CD4-positive, CD25-positive, alpha-beta regulatory T cell (primary cell): ENCODE results near the gene EPM2A. TPM values are rescaled to one million over a fixed set of nuclear protein-coding genes. Genes with fewer than 3 reads are reported as not detected.

Experiments
- ATAC-seq, 2 donors: fragments of 150-1000 bp; cut with Tn5 transposase; one replicate each; pipeline ENCODE4 v1.10.0; 2021; ENCODE audit warnings: low read depth in 2 of 2, moderate number of reproducible peaks in 2 of 2, moderate library complexity in 1 of 2
- DNase-seq, 3 donors: peaks; one replicate each; pipeline versions ENCODE4 v3.0.0 to v3.0.0-alpha.2; 2012 to 2022; ENCODE audit warnings: mixed read lengths in 1 of 3
- H3K27ac ChIP-seq: one replicate; pipeline ENCODE4 v1.7.0; 2013; ENCODE audit warnings: mild to moderate bottlenecking, low read length; ENCODE audit not compliant: insufficient read depth, poor library complexity, severe bottlenecking
- H3K27me3 ChIP-seq: one replicate; pipeline ENCODE4 v1.7.0; 2013; ENCODE audit warnings: low read length; ENCODE audit not compliant: control insufficient read depth, insufficient read depth
- H3K36me3 ChIP-seq: one replicate; pipeline ENCODE4 v1.7.0; 2013; ENCODE audit warnings: mild to moderate bottlenecking, low read length, moderate library complexity; ENCODE audit not compliant: control insufficient read depth, insufficient read depth
- H3K4me1 ChIP-seq: 2 replicates; pipeline ENCODE4 v1.7.0; 2013; ENCODE audit warnings: mild to moderate bottlenecking, low read length; ENCODE audit not compliant: insufficient read depth, control insufficient read depth, poor library complexity, severe bottlenecking
- H3K4me3 ChIP-seq: one replicate; pipeline ENCODE4 v1.7.0; 2013; ENCODE audit warnings: low read depth, mild to moderate bottlenecking, low read length, moderate library complexity
- H3K9me3 ChIP-seq, 2 experiments: 1 replicate in 1 of 2; 2 replicates in 1 of 2; pipeline ENCODE4 v1.7.0; 2013; ENCODE audit warnings: low read length in 2 of 2, mild to moderate bottlenecking in 1 of 2, moderate library complexity in 1 of 2; ENCODE audit not compliant: control insufficient read depth in 2 of 2
- H3K27ac Mint-ChIP-seq, 3 donors: one replicate each; pipeline ENCODE4 v1.8.0; 2020 to 2022; ENCODE audit warnings: mild to moderate bottlenecking in 3 of 3, mixed read lengths in 3 of 3, moderate library complexity in 2 of 3
- H3K27me3 Mint-ChIP-seq: one replicate; pipeline ENCODE4 v1.8.0; 2022; ENCODE audit warnings: mild to moderate bottlenecking, mixed read lengths
- H3K36me3 Mint-ChIP-seq: one replicate; pipeline ENCODE4 v1.8.0; 2020; ENCODE audit warnings: mixed read lengths
- H3K4me1 Mint-ChIP-seq, 4 donors: one replicate each; pipeline ENCODE4 v1.8.0; 2020 to 2022; ENCODE audit warnings: mixed read lengths in 4 of 4, mild to moderate bottlenecking in 1 of 4
- H3K4me3 Mint-ChIP-seq, 4 donors: one replicate each; pipeline ENCODE4 v1.8.0; 2020 to 2022; ENCODE audit warnings: mild to moderate bottlenecking in 4 of 4, mixed read lengths in 4 of 4, moderate library complexity in 3 of 4
- H3K9me3 Mint-ChIP-seq, 7 donors: one replicate each; pipeline ENCODE4 v1.8.0; 2020 to 2022; ENCODE audit warnings: mixed read lengths in 7 of 7, mild to moderate bottlenecking in 3 of 7, moderate library complexity in 2 of 7
- polyA plus RNA-seq, 4 donors: library from polyadenylated mRNA; unstranded; fragments of 300-500 nt; fragmentation: Illumina TruSeq; gene quantifications; one replicate each; pipeline ENCODE4 v1.2.3, GENCODE V29; 2021
- total RNA-seq: library from RNA; stranded (reverse); gene quantifications from one replicate; pipeline ENCODE4 v1.2.3, GENCODE V29; 2022

The EPM2A gene
- total and polyA plus RNA-seq, 5 donors from 2014 or later, result 5.1 to 6.8 (median 5.6) TPM

DNA sequence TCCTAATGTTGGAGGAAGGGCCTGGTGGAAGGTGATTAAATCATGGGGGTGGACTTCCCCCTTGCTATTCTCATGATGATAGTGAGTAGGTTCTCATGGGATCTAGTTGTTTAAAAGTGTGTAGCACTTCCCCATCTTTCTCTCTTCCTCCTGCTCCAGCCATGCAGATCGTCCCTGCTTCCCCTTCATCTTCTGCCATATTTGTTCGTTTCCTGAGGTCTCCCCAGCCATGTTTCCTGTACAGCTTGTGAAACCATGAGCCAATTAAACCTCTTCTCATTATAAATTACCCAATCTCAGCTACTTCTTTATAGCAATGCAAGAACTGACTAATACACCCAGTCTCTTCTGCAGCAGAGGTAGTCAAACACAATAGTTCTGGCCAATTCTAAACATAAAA, 5.4 kb downstream of the EPM2A start:
- Mint-ChIP-seq H3K27me3 (no peaks in the 10 kb centered on the region), H3K27ac (no peak overlapping the region), H3K9me3 (peaks cover 0 to 5% (median 0%) of the 10 kb centered on the region in 7 donors), H3K36me3 (peaks cover 8% of the 10 kb centered on the region), H3K4me1 (peaks cover 0 to 11% (median 4%) of the 10 kb centered on the region in 4 donors), H3K4me3 (peak overlapping the region in 1 of 4 donors; percentile 8)
- Histone ChIP-seq H3K27ac (no peak overlapping the region), H3K27me3 (no peaks in the 10 kb centered on the region), H3K4me3 (no peak overlapping the region), H3K4me1 (peaks cover 5% of the 10 kb centered on the region), H3K9me3 (no peaks in the 10 kb centered on the region), H3K36me3 (no peaks in the 10 kb centered on the region)
- no peak for ATAC-seq
- DNase-seq, result no peak

DNA sequence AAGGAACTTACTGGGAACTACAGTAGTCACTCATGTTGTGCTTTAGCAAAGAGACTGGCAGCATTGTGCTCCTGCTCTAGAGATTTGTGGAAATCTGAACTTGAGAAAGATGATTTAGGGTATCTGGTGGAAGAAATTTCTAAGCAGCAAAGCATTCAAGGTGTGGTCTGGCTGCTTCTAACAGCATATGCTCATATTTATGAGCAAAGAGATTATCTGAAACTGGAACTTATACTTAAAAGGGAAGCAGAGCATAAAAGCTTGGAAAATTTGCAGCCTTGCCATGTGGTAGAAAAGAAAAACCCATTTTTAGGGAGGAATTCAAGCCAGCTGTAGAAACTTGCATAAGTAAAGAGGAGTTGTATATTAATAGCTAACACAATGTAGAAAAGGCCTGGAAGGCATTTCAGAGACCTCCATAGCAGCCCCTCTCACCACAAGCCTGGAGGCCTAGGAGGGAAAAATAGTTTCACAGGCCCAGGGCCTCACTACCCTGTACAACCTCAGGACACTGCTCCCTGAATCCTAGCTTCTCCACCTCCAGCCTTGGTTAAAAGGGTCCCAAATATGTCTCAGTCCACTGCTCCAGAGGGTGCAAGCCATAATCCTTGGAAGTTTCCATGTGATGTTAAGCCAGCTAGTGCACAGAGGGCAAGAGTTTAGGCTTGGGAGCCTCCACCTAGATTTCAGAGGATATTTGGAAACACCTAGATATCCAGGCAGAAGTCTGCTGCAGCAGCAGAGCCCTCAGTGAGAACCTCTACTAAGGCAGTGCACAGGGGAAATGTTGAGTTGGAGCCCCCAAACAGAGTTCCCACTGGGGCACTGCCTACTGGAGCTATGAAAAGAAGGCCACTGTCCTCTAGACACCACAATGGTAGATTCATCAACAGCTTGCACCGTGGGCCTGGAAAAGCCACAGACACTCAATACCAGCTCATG, 6.6 kb downstream of the EPM2A start:
- Histone ChIP-seq H3K4me3 (no peak overlapping the region), H3K27ac (no peak overlapping the region), H3K27me3 (no peaks in the 10 kb centered on the region), H3K4me1 (no peaks in the 10 kb centered on the region), H3K36me3 (no peaks in the 10 kb centered on the region), H3K9me3 (peaks cover 5 to 7% of the 10 kb centered on the region in 2 experiments)
- H3K4me3 Mint-ChIP-seq, result no peak overlapping the region
- ATAC-seq (no peak), DNase-seq (no peak)
- H3K9me3 Mint-ChIP-seq, result peaks cover 0 to 8% (median 3%) of the 10 kb centered on the region in 7 donors
- no peaks in the 10 kb centered on the region for H3K27me3 Mint-ChIP-seq
- peaks cover 8% of the 10 kb centered on the region for H3K36me3 Mint-ChIP-seq
- H3K27ac Mint-ChIP-seq, result no peak overlapping the region
- peaks cover 0 to 6% (median 3%) of the 10 kb centered on the region in 4 donors for H3K4me1 Mint-ChIP-seq

DNA sequence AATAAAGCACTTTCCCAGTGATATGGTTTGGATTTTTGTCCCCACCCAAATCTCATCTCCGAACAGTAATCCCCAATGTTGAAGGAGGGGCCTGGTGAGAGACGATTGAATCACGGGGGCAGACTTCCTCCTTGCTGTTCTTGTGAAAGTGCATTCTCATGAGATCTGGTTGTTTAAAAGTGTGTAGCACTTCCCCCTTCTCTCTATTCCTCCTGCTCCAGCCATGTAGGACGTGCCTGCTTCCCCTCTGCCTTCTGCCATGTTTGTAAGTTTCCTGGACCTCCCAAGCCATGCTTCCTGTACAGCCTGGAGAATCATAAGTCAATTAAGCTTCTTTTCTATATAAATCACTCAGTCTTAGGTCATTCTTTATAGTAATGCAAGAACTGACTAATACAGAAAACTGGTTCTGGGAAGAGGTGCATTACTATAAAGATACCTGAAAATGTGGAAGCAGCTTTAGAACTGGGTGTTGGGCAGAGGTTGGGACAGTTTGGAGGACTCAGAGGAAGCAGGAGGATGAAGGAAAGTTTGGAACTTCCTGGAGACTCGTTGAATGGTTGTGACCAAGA, 7.4 kb downstream of the EPM2A start:
- Histone ChIP-seq H3K9me3 (peaks cover 6 to 10% of the 10 kb centered on the region in 2 experiments), H3K4me1 (no peaks in the 10 kb centered on the region), H3K36me3 (no peaks in the 10 kb centered on the region), H3K27ac (no peak overlapping the region), H3K27me3 (no peaks in the 10 kb centered on the region), H3K4me3 (no peak overlapping the region)
- H3K4me1 Mint-ChIP-seq, result peaks cover 0 to 6% (median 2%) of the 10 kb centered on the region in 4 donors
- H3K27ac Mint-ChIP-seq, result peak overlapping the region in 1 of 3 donors; percentile 18
- peaks cover 0 to 10% (median 3%) of the 10 kb centered on the region in 7 donors for H3K9me3 Mint-ChIP-seq
- no peak overlapping the region for H3K4me3 Mint-ChIP-seq
- DNase-seq, result no peak
- no peak for ATAC-seq
- H3K36me3 Mint-ChIP-seq, result peaks cover 8% of the 10 kb centered on the region
- no peaks in the 10 kb centered on the region for H3K27me3 Mint-ChIP-seq

DNA sequence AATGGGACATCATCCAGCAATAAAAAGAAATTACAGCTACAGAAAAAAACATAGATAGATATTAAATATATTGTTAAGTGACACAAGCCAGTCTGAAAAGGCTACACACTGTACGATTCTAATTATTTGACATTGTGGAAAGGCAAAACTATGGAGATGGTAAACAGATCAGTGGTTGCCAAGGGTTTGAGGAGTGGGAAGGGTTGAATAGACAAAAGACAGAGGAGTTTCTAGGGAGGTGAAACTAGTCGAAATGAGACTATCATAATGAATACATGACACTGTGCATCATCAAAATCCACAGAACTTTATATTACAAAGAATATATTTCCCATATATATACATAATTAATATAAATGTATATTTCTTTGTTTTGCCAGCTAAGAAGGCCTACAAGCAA, 9.8 kb downstream of the EPM2A start:
- H3K27me3 ChIP-seq, result no peaks in the 10 kb centered on the region

DNA sequence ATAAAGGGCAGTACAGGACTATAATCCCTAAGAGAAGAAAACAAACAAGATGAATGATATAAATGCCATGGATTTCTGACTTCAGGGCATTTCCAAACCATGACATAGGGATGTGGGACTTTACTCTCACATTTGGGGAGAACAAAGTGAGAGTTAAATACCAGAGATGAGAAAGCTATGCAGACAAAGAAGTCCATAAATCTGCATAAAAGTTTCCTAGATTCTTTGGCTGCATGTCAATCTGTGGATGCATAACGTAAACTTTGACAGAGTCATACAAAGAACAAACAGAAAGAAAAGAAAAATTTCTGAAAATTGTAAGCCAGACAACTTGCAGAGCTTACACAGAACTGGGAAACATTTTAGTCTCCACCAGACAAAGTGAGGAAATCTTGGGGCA, 11.7 kb downstream of the EPM2A start:
- Histone ChIP-seq H3K27me3 (no peaks in the 10 kb centered on the region), H3K9me3 (peaks cover 6 to 14% of the 10 kb centered on the region in 2 experiments), H3K4me1 (no peaks in the 10 kb centered on the region), H3K4me3 (no peak overlapping the region), H3K27ac (no peak overlapping the region), H3K36me3 (no peaks in the 10 kb centered on the region)
- ATAC-seq (no peak), DNase-seq (no peak)
- Mint-ChIP-seq H3K4me3 (no peak overlapping the region), H3K4me1 (peaks cover 0 to 6% (median 0%) of the 10 kb centered on the region in 4 donors), H3K27ac (no peak overlapping the region), H3K9me3 (peaks cover 0 to 11% (median 4%) of the 10 kb centered on the region in 7 donors), H3K36me3 (peaks cover 5% of the 10 kb centered on the region), H3K27me3 (no peaks in the 10 kb centered on the region)

More for the DNA sequence above, 9.8 kb downstream of the EPM2A start:
- no peak overlapping the region for H3K27ac ChIP-seq
- ATAC-seq (no peak), DNase-seq (no peak)
- H3K4me1 ChIP-seq, result no peaks in the 10 kb centered on the region
- no peak overlapping the region for H3K4me3 Mint-ChIP-seq
- peaks cover 0 to 6% (median 1%) of the 10 kb centered on the region in 4 donors for H3K4me1 Mint-ChIP-seq
- no peaks in the 10 kb centered on the region for H3K27me3 Mint-ChIP-seq
- peaks cover 0 to 15% (median 5%) of the 10 kb centered on the region in 7 donors for H3K9me3 Mint-ChIP-seq
- H3K36me3 ChIP-seq, result no peaks in the 10 kb centered on the region
- H3K4me3 ChIP-seq, result no peak overlapping the region
- H3K36me3 Mint-ChIP-seq, result peaks cover 12% of the 10 kb centered on the region
- H3K9me3 ChIP-seq, result peaks cover 6 to 14% of the 10 kb centered on the region in 2 experiments
- no peak overlapping the region for H3K27ac Mint-ChIP-seq

DNA sequence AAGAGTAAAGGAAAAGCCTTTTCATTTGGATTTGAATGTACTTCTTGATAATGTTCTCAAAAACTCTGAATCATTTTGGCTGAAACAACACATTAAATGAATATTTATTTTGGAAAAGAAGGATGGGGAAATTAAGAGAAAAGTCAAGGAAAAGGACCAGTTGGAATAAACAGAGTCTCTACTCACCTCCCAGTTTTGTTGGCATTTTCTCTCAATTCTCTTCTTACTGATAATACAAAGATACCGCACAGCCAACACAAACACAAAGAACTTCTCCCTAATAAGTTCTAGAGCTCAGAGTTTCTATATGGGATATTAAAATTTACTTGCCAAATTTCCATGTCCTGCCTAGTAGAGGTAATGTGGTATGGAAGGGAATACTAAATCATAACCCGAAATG, 13.1 kb downstream of the EPM2A start:
- no peaks in the 10 kb centered on the region for H3K4me1 ChIP-seq
- H3K4me1 Mint-ChIP-seq, result no peaks in the 10 kb centered on the region

DNA sequence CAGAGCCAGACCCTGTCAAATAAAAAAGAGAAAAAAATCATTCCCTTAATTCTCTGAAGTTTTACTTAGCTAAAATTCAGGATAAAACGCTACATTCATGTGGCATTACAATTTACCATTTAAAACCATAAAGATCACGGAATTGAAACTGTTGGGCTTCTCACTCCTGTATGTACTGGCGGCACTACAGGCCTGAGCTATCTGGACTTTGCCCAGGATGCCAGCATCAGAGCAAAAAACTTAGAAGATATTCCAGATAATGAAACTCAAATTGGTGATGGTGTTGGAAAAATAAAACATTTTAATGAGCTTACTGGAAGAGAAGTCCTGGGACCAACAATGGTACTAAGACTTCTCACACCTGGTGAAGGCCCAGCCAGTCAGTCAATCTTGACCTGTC, 14.2 kb downstream of the EPM2A start:
- peaks cover 12% of the 10 kb centered on the region for H3K36me3 Mint-ChIP-seq
- no peak overlapping the region for H3K4me3 Mint-ChIP-seq
- Histone ChIP-seq H3K9me3 (peaks cover 6 to 14% of the 10 kb centered on the region in 2 experiments), H3K27me3 (no peaks in the 10 kb centered on the region), H3K4me3 (no peak overlapping the region), H3K27ac (no peak overlapping the region), H3K36me3 (no peaks in the 10 kb centered on the region), H3K4me1 (no peaks in the 10 kb centered on the region)
- no peaks in the 10 kb centered on the region for H3K4me1 Mint-ChIP-seq
- ATAC-seq (no peak), DNase-seq (no peak)
- no peaks in the 10 kb centered on the region for H3K27me3 Mint-ChIP-seq
- H3K9me3 Mint-ChIP-seq, result peaks cover 0 to 11% (median 2%) of the 10 kb centered on the region in 7 donors
- no peak overlapping the region for H3K27ac Mint-ChIP-seq

More for the DNA sequence above, 13.1 kb downstream of the EPM2A start:
- Histone ChIP-seq H3K36me3 (no peaks in the 10 kb centered on the region), H3K27ac (no peak overlapping the region), H3K9me3 (peaks cover 6 to 14% of the 10 kb centered on the region in 2 experiments), H3K27me3 (no peaks in the 10 kb centered on the region), H3K4me3 (no peak overlapping the region)
- Mint-ChIP-seq H3K27ac (no peak overlapping the region), H3K9me3 (peaks cover 0 to 11% (median 1%) of the 10 kb centered on the region in 7 donors), H3K4me3 (no peak overlapping the region), H3K36me3 (peaks cover 5% of the 10 kb centered on the region), H3K27me3 (no peaks in the 10 kb centered on the region)
- DNase-seq (no peak), ATAC-seq (no peak)
